ENCODE data around the gene PIAS3.

DNA sequence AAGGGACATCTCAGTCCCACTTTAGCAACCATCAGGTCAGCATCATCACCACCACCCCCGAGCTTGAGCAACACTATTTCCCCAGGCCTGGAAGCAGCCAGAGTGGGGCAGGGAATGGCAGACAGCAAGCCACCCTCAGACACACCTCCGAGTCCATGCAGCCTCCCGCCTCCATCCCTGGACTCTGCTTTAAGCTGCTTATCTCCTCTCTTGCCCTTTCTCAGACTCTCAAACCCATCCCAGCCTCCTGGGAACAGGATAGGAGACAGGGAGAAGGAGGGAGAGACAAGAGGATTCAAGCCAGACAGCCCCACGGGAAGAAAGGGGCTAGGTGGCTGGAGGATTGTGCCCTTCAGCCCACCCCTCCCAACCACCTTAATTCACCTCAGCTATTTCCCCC lies 1.7 kb downstream of the PIAS3 start:
- TF ChIP-seq YY1 (IDR thresholded peaks at IDR 0.05; ENCODE audit: insufficient read depth, insufficient read length) (no peak), ZNF274 (IDR thresholded peaks at IDR 0.05; ENCODE audit: low read depth, low read length) (no peak), SUZ12 (IDR thresholded peaks at IDR 0.05; ENCODE audit: extremely low read depth, insufficient read depth, insufficient read length) (no peak)
